ENCODE results near the gene MKI67. TPM values are rescaled to one million over a fixed set of nuclear protein-coding genes. Genes with fewer than 3 reads are reported as not detected.
"Not testable (repeated sequence)": the region's sequence is repeated elsewhere in the genome, so short reads cannot be mapped to it uniquely, and the experiment has no call there.

The MKI67 gene
- total and polyA plus RNA-seq, 4 experiments from 2014 or later = 0.11 to 0.93 (median 0.17) TPM; not detected in 1

GRCh38 chr10:128147669-128148068 lies 21.4 kb upstream of the MKI67 start:
- CTCF ChIA-PET (ENCODE audit: partially characterized antibody) = no interaction called here
- no peak for DNase-seq
- intact Hi-C loops (cut with micrococcal nuclease) = no loop called here

DNA sequence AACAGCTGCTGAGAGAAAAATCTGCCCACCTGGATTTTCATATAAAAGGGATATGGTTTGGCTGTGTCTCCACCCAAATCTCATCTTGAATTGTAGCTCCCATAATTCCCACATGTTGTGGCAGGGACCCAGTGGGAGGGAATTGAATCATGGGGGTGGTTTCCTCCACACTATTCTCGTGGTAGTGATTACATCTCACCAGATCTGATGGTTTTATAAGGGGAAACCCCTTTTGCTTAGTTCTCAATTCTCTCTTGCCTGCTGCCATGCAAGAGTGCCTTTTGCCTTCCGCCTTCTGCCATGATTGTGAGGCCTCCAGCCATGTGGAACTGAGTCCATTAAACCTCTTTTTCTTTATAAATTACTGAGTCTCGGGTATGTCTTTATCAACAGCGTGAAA lies 20.8 kb upstream of the MKI67 start:
- POLR2A ChIA-PET (ENCODE audit: partially characterized antibody) = no interaction called here
- no peak for DNase-seq
- no peaks in the 10 kb centered on the region for H3K36me3 Mint-ChIP-seq
- no peaks in the 10 kb centered on the region for H3K9me3 Mint-ChIP-seq
- Histone ChIP-seq H3K4me1 (ENCODE audit: insufficient read depth, low read length) (peaks cover 3% of the 10 kb centered on the region), H3K27me3 (ENCODE audit: insufficient read depth, low read length) (no peaks in the 10 kb centered on the region), H3K27ac (ENCODE audit: low read depth, low read length) (no peak overlapping the region), H3K9me3 (ENCODE audit: control insufficient read depth in 1 of 2, low read length in 2 of 2) (no peaks in the 10 kb centered on the region), H3K4me3 (ENCODE audit: low read length in 2 of 2) (no peak overlapping the region), H3K36me3 (ENCODE audit: insufficient read depth, low read length) (no peaks in the 10 kb centered on the region)
- peaks cover 3 to 15% (median 9%) of the 10 kb centered on the region in 4 donors for H3K4me1 Mint-ChIP-seq
- H3K27me3 Mint-ChIP-seq = no peaks in the 10 kb centered on the region
- CTCF ChIA-PET (ENCODE audit: partially characterized antibody) = interaction anchor here (0.7 to 3.0 kb wide), 5 partner anchors 43 to 111 kb away, joined by 3 to 7 read pairs (median 3); no protein-coding TSS in a partner anchor
- intact Hi-C loops (cut with micrococcal nuclease) = no loop called here
- H3K4me3 Mint-ChIP-seq = no peak overlapping the region
- H3K27ac Mint-ChIP-seq = peak overlapping the region in 2 of 7 donors; percentile 51 to 66

More at GRCh38 chr10:128147669-128148068, 21.4 kb upstream of the MKI67 start:
- no peaks in the 10 kb centered on the region for H3K36me3 Mint-ChIP-seq
- Histone ChIP-seq H3K27me3 (ENCODE audit: insufficient read depth, low read length) (no peaks in the 10 kb centered on the region), H3K4me1 (ENCODE audit: insufficient read depth, low read length) (peaks cover 3% of the 10 kb centered on the region), H3K9me3 (ENCODE audit: control insufficient read depth in 1 of 2, low read length in 2 of 2) (no peaks in the 10 kb centered on the region), H3K27ac (ENCODE audit: low read depth, low read length) (no peak overlapping the region), H3K4me3 (ENCODE audit: low read length in 2 of 2) (no peak overlapping the region), H3K36me3 (ENCODE audit: insufficient read depth, low read length) (no peaks in the 10 kb centered on the region)
- H3K27ac Mint-ChIP-seq = peak overlapping the region in 1 of 7 donors; percentile 66
- H3K27me3 Mint-ChIP-seq = peaks cover 0 to 2% of the 10 kb centered on the region in 2 donors
- no peaks in the 10 kb centered on the region for H3K9me3 Mint-ChIP-seq
- peaks cover 4 to 15% (median 9%) of the 10 kb centered on the region in 4 donors for H3K4me1 Mint-ChIP-seq
- peak overlapping the region in 3 of 8 donors; percentile 3 to 45 (median 15) for H3K4me3 Mint-ChIP-seq
- POLR2A ChIA-PET (ENCODE audit: partially characterized antibody) = no interaction called here

DNA sequence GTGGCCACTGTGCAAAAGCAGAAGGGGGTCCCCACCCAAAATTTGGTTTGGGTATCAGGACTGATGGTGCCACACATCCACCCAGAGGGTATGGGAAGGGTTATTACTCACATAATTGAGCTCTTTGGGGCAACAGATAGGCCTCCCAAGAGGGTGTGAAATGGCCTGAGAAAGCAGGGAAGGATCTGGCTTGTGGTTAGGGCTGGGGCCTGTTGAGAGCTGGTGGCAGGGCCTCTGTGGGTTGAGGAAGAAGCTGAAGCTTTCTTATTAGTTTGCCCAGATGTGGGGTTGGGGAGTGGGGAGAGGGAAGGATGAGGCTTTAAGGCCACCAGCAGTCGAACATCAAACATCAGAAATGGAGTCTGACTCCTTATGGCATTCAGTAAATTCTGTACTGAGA lies 18.3 kb upstream of the MKI67 start:
- H3K9me3 Mint-ChIP-seq = no peaks in the 10 kb centered on the region
- no peaks in the 10 kb centered on the region for H3K27me3 ChIP-seq (ENCODE audit: insufficient read depth, low read length)
- H3K4me3 ChIP-seq (ENCODE audit: low read length in 2 of 2) = no peak overlapping the region
- H3K9me3 ChIP-seq (ENCODE audit: control insufficient read depth in 1 of 2, low read length in 2 of 2) = no peaks in the 10 kb centered on the region
- H3K27me3 Mint-ChIP-seq = no peaks in the 10 kb centered on the region
- H3K27ac Mint-ChIP-seq = peak overlapping the region in 1 of 7 donors; percentile 75
- CTCF ChIA-PET (ENCODE audit: partially characterized antibody) = interaction anchor here (1.2 to 3.0 kb wide), 7 partner anchors 9 to 109 kb away, joined by 3 to 7 read pairs (median 4); no protein-coding TSS in a partner anchor
- POLR2A ChIA-PET (ENCODE audit: partially characterized antibody) = interaction anchor here (0.9 kb wide), 1 partner anchor 49 kb away, joined by 3 read pairs; no protein-coding TSS in a partner anchor
- peaks cover 3 to 13% (median 6%) of the 10 kb centered on the region in 4 donors for H3K4me1 Mint-ChIP-seq
- no peak overlapping the region for H3K27ac ChIP-seq (ENCODE audit: low read depth, low read length)
- H3K4me1 ChIP-seq (ENCODE audit: insufficient read depth, low read length) = peaks cover 2% of the 10 kb centered on the region
- DNase-seq = no peak
- no peaks in the 10 kb centered on the region for H3K36me3 ChIP-seq (ENCODE audit: insufficient read depth, low read length)
- H3K4me3 Mint-ChIP-seq = no peak overlapping the region
- no peaks in the 10 kb centered on the region for H3K36me3 Mint-ChIP-seq
- intact Hi-C loops (cut with micrococcal nuclease) = no loop called here

GRCh38 chr10:128143531-128143930 lies 17.3 kb upstream of the MKI67 start:
- no peaks in the 10 kb centered on the region for H3K36me3 Mint-ChIP-seq
- H3K9me3 Mint-ChIP-seq = no peaks in the 10 kb centered on the region
- H3K27ac ChIP-seq (ENCODE audit: low read depth, low read length) = no peak overlapping the region
- no peaks in the 10 kb centered on the region for H3K36me3 ChIP-seq (ENCODE audit: insufficient read depth, low read length)
- no peak overlapping the region for H3K4me3 ChIP-seq (ENCODE audit: low read length in 2 of 2)
- no peaks in the 10 kb centered on the region for H3K27me3 ChIP-seq (ENCODE audit: insufficient read depth, low read length)
- H3K4me3 Mint-ChIP-seq = no peak overlapping the region
- no peaks in the 10 kb centered on the region for H3K9me3 ChIP-seq (ENCODE audit: control insufficient read depth in 1 of 2, low read length in 2 of 2)
- H3K27ac Mint-ChIP-seq = no peak overlapping the region
- no peak for DNase-seq
- ChIA-PET POLR2A (ENCODE audit: partially characterized antibody) (no interaction called here), CTCF (ENCODE audit: partially characterized antibody) (interaction anchor here (1.3 to 2.4 kb wide), 2 partner anchors 13 to 65 kb away, joined by 5 to 7 read pairs; no protein-coding TSS in a partner anchor)
- H3K4me1 Mint-ChIP-seq = peaks cover 3 to 13% (median 6%) of the 10 kb centered on the region in 4 donors
- no peaks in the 10 kb centered on the region for H3K4me1 ChIP-seq (ENCODE audit: insufficient read depth, low read length)
- H3K27me3 Mint-ChIP-seq = no peaks in the 10 kb centered on the region
- intact Hi-C loops (cut with micrococcal nuclease) = no loop called here

GRCh38 chr10:128140425-128140824 lies 14.2 kb upstream of the MKI67 start:
- Histone ChIP-seq H3K27me3 (ENCODE audit: insufficient read depth, low read length) (no peaks in the 10 kb centered on the region), H3K4me3 (ENCODE audit: low read length in 2 of 2) (no peak overlapping the region), H3K27ac (ENCODE audit: low read depth, low read length) (no peak overlapping the region), H3K36me3 (ENCODE audit: insufficient read depth, low read length) (no peaks in the 10 kb centered on the region), H3K9me3 (ENCODE audit: control insufficient read depth in 1 of 2, low read length in 2 of 2) (no peaks in the 10 kb centered on the region), H3K4me1 (ENCODE audit: insufficient read depth, low read length) (no peaks in the 10 kb centered on the region)
- Mint-ChIP-seq H3K36me3 (no peaks in the 10 kb centered on the region), H3K4me3 (no peak overlapping the region), H3K4me1 (no peaks in the 10 kb centered on the region), H3K9me3 (no peaks in the 10 kb centered on the region), H3K27me3 (no peaks in the 10 kb centered on the region), H3K27ac (no peak overlapping the region)
- DNase-seq = no peak
- CTCF ChIA-PET (ENCODE audit: partially characterized antibody) = no interaction called here
- intact Hi-C loops (cut with micrococcal nuclease) = no loop called here
- POLR2A ChIA-PET (ENCODE audit: partially characterized antibody) = no interaction called here

DNA sequence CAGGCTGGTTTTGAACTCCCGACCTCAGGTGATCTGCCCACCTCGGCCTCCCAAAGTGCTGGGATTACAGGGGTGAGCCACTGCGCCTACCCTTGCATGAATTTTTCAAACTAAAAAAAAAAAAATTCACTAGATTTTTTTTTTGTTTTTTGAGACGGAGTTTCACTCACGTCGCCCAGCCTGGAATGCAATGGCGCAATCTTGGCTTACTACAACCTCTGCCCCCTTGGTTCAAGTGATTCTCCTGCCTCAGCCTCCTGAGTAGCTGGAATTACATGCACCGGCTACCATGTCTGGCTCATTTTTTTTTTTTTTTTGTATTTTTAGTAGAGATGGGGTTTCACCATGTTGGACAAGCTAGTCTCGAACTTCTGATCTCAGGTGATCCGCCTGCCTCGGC lies 12.2 kb upstream of the MKI67 start:
- H3K4me3 ChIP-seq (ENCODE audit: low read length in 2 of 2); H3K27ac Mint-ChIP-seq; H3K9me3 ChIP-seq (ENCODE audit: control insufficient read depth in 1 of 2, low read length in 2 of 2); H3K9me3 Mint-ChIP-seq; intact Hi-C loops (cut with micrococcal nuclease); H3K4me1 Mint-ChIP-seq; H3K4me1 ChIP-seq (ENCODE audit: insufficient read depth, low read length); H3K27me3 ChIP-seq (ENCODE audit: insufficient read depth, low read length); POLR2A ChIA-PET (ENCODE audit: partially characterized antibody); H3K27me3 Mint-ChIP-seq; H3K27ac ChIP-seq (ENCODE audit: low read depth, low read length); DNase-seq; H3K4me3 Mint-ChIP-seq; H3K36me3 Mint-ChIP-seq; H3K36me3 ChIP-seq (ENCODE audit: insufficient read depth, low read length): not testable (repeated sequence)
- CTCF ChIA-PET (ENCODE audit: partially characterized antibody) = interaction anchor here (1.3 to 1.9 kb wide), 3 partner anchors 11 to 50 kb away, joined by 4 to 6 read pairs (median 4); no protein-coding TSS in a partner anchor

GRCh38 chr10:128137877-128138276 lies 11.7 kb upstream of the MKI67 start:
- CTCF ChIA-PET (ENCODE audit: partially characterized antibody) = interaction anchor here (1.3 to 1.9 kb wide), 3 partner anchors 11 to 51 kb away, joined by 4 to 6 read pairs (median 4); no protein-coding TSS in a partner anchor
- Mint-ChIP-seq H3K36me3 (no peaks in the 10 kb centered on the region), H3K4me3 (no peak overlapping the region), H3K27me3 (no peaks in the 10 kb centered on the region), H3K4me1 (no peaks in the 10 kb centered on the region), H3K9me3 (no peaks in the 10 kb centered on the region), H3K27ac (no peak overlapping the region)
- intact Hi-C loops (cut with micrococcal nuclease) = no loop called here
- no peaks in the 10 kb centered on the region for H3K9me3 ChIP-seq (ENCODE audit: control insufficient read depth in 1 of 2, low read length in 2 of 2)
- no peak overlapping the region for H3K4me3 ChIP-seq (ENCODE audit: low read length in 2 of 2)
- H3K27ac ChIP-seq (ENCODE audit: low read depth, low read length) = no peak overlapping the region
- no peaks in the 10 kb centered on the region for H3K4me1 ChIP-seq (ENCODE audit: insufficient read depth, low read length)
- POLR2A ChIA-PET (ENCODE audit: partially characterized antibody) = no interaction called here
- no peak for DNase-seq
- no peaks in the 10 kb centered on the region for H3K27me3 ChIP-seq (ENCODE audit: insufficient read depth, low read length)
- H3K36me3 ChIP-seq (ENCODE audit: insufficient read depth, low read length) = no peaks in the 10 kb centered on the region

All from CD4-positive, alpha-beta memory T cell (primary cell).